Stimulated activated naive CD8-positive, alpha-beta T cell treated with anti-CD3 and anti-CD28 coated beads, Interleukin-15, Interleukin-2, amounts not matched to agents 100 ng/mL and 50 ng/mL, for 24 hours (primary cell): ENCODE results near the gene DNAJC3.
"Not testable (repeated sequence)": the region's sequence is repeated elsewhere in the genome, so short reads cannot be mapped to it uniquely, and the experiment has no call there.

Experiments used
- H3K27ac Mint-ChIP-seq: one replicate; pipeline ENCODE4 v1.8.0; 2021; ENCODE audit warnings: mild to moderate bottlenecking, mixed read lengths
- H3K27me3 Mint-ChIP-seq: one replicate; pipeline ENCODE4 v1.8.0; 2021; ENCODE audit warnings: mixed read lengths
- H3K36me3 Mint-ChIP-seq: one replicate; pipeline ENCODE4 v1.8.0; 2021; ENCODE audit warnings: low read depth, mixed read lengths
- H3K4me1 Mint-ChIP-seq: one replicate; pipeline ENCODE4 v1.8.0; 2021; ENCODE audit warnings: low read depth, mixed read lengths
- H3K4me3 Mint-ChIP-seq: one replicate; pipeline ENCODE4 v1.8.0; 2021; ENCODE audit warnings: mild to moderate bottlenecking, mixed read lengths
- H3K9me3 Mint-ChIP-seq: one replicate; pipeline ENCODE4 v1.8.0; 2021; ENCODE audit warnings: mixed read lengths

Gene DNAJC3

DNA sequence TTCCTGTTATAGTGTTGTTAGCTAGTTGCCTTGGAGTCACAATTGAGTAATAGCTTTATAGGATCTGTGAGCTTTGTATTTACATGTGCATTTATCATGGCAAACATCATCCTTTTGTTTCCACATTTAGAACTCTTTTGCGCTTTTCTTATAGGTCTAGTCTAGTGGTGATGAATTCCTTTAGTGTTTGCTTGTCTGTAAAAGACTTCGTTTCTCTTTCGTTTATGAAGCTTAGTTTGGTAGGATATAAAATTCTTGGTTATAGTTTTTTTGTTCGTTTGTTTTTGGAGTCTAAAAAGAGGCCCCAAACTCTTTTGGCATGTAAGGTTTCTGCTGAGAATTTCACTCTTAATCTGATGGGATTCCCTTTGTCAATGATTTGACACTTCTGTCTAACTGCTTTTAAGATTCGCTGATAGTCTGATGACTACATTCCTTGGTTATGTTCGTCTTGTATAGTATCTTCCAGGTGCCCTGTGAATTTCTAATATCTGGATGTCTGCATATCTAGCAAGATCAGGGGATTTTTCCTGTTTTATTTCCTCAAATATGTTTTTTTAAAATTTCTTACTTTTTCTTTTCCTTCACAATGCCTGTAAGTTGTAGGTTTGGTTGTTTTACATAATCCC, 20.2 kb downstream of the DNAJC3 start:
- Mint-ChIP-seq H3K27me3 (no peaks in the 10 kb centered on the region), H3K4me3 (no peak overlapping the region), H3K27ac (no peak overlapping the region), H3K4me1 (peaks cover 40% of the 10 kb centered on the region), H3K9me3 (peaks cover 6% of the 10 kb centered on the region), H3K36me3 (peaks cover 18% of the 10 kb centered on the region)

DNA sequence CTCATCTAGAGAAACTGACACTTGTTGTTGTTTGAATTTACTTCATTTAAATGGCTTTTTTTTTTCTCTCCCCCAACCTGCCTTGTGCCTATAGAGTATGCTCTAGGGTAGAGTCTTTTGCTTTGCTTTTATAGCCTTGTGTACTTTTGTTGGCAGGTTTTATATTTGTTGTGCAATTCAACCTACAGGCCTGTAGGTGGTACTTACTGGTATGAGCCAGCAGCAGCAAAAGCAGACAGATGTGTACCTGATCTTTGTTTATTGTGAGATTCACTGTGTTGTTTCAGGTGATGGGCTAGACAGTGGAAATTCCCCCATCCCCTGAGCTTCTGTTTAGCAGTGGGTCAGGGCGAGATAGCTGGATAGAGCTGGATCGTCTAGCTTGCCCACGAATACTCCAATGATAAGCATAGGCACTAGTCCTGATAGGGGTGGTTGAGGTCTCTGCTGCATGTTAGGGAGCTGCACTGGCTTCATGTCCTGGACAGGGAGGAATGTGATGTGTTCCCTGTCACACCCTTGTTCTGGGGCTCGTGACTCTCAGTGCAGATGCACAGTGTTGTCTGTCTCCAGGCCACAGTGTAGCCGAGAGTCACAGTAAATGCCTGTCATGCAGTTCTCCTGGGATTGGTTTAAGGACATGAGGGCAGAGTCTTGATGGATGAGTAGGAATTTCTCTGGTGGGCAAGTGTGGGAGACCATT, 21.3 kb downstream of the DNAJC3 start:
- no peaks in the 10 kb centered on the region for H3K27me3 Mint-ChIP-seq
- H3K4me3 Mint-ChIP-seq = no peak overlapping the region
- peaks cover 6% of the 10 kb centered on the region for H3K9me3 Mint-ChIP-seq
- H3K36me3 Mint-ChIP-seq = peaks cover 18% of the 10 kb centered on the region
- no peak overlapping the region for H3K27ac Mint-ChIP-seq
- H3K4me1 Mint-ChIP-seq = peaks cover 50% of the 10 kb centered on the region

DNA sequence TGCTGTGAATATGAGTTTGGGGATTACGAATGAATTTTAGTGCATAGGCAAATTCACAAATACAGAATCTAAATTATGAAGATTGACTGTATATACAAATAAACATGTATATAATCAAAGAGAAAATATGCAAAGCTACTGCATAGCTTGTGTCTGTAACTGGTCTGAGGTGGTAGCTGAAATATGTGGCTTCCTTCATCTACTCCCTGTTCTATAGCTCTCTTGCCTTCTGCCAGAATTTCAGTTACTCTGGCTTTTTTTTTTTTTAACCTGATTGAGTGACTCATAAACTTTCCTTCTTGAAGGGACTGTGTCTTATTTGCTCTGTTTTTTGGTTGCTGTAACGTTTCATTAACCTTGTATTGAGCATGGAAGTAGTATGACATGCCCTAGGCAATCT, 26.6 kb downstream of the DNAJC3 start:
- Mint-ChIP-seq H3K27ac (no peak overlapping the region), H3K36me3 (peaks cover 6% of the 10 kb centered on the region), H3K27me3 (no peaks in the 10 kb centered on the region), H3K4me1 (peaks cover 81% of the 10 kb centered on the region), H3K4me3 (no peak overlapping the region), H3K9me3 (no peaks in the 10 kb centered on the region)

DNA sequence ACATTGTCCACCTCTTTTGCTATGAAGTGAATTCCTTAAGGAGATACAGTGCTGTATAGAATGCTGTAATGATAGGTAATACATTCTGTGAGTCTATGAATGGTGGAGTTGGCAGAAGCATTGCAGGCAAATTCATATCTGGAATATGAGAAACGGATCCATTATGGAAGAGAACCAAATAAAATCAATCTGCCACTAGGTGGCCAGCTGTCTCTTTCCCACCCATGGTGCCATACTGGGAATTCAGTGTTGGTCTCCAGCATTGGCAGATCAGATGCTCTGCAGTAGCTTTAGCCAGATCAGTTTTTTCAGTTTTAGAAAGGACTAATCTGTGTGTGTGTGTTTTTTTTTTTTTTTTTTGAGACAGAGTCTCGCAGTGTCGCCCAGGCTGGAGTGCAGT, 27.6 kb downstream of the DNAJC3 start:
- H3K4me1 Mint-ChIP-seq = peaks cover 72% of the 10 kb centered on the region
- no peak overlapping the region for H3K4me3 Mint-ChIP-seq
- no peaks in the 10 kb centered on the region for H3K27me3 Mint-ChIP-seq
- no peak overlapping the region for H3K27ac Mint-ChIP-seq
- no peaks in the 10 kb centered on the region for H3K9me3 Mint-ChIP-seq
- H3K36me3 Mint-ChIP-seq = peaks cover 9% of the 10 kb centered on the region

DNA sequence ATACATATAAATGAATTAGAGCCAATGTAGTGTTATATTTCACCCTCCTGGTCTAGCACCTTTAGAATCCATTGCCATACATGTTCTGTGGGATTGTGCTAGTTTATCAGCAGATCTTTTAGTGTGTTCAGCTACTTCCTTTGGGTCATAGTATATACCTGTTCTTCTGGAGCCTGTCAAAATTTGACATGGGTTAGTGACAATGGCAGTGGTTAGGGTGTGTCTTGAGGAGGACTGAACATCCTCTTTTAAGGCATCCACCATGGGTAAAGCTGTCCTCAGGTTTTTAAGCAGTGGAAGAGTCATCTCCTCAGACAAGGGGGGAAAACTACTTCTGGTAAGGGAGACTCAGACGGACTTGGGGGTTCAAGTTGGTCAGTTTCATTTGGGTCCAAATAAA, 29.4 kb downstream of the DNAJC3 start:
- no peaks in the 10 kb centered on the region for H3K27me3 Mint-ChIP-seq
- no peak overlapping the region for H3K27ac Mint-ChIP-seq
- H3K4me1 Mint-ChIP-seq = peaks cover 60% of the 10 kb centered on the region
- H3K36me3 Mint-ChIP-seq = peaks cover 17% of the 10 kb centered on the region
- H3K4me3 Mint-ChIP-seq = no peak overlapping the region
- no peaks in the 10 kb centered on the region for H3K9me3 Mint-ChIP-seq

DNA sequence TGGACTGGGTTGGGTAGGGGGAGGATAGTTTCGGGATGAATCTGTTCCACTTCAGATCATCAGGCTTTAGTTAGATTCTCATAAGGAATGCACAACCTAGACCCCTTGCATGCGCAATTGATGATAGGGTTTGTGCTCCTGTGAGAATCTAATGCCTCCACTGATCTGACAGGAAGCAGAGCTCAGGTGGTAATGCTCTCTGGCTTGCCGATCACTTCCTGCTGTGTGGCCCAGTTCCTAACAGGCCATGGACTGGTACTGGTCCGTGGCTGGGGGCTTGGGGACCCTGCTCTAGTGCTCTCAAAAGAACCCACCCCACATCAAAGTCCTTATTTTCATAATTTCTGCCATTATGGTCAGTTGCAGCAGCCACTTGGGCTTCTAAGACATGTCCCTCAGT, 30.1 kb downstream of the DNAJC3 start:
- H3K36me3 Mint-ChIP-seq = peaks cover 24% of the 10 kb centered on the region
- H3K27ac Mint-ChIP-seq = no peak overlapping the region
- no peaks in the 10 kb centered on the region for H3K9me3 Mint-ChIP-seq
- peaks cover 53% of the 10 kb centered on the region for H3K4me1 Mint-ChIP-seq
- no peaks in the 10 kb centered on the region for H3K27me3 Mint-ChIP-seq
- no peak overlapping the region for H3K4me3 Mint-ChIP-seq

DNA sequence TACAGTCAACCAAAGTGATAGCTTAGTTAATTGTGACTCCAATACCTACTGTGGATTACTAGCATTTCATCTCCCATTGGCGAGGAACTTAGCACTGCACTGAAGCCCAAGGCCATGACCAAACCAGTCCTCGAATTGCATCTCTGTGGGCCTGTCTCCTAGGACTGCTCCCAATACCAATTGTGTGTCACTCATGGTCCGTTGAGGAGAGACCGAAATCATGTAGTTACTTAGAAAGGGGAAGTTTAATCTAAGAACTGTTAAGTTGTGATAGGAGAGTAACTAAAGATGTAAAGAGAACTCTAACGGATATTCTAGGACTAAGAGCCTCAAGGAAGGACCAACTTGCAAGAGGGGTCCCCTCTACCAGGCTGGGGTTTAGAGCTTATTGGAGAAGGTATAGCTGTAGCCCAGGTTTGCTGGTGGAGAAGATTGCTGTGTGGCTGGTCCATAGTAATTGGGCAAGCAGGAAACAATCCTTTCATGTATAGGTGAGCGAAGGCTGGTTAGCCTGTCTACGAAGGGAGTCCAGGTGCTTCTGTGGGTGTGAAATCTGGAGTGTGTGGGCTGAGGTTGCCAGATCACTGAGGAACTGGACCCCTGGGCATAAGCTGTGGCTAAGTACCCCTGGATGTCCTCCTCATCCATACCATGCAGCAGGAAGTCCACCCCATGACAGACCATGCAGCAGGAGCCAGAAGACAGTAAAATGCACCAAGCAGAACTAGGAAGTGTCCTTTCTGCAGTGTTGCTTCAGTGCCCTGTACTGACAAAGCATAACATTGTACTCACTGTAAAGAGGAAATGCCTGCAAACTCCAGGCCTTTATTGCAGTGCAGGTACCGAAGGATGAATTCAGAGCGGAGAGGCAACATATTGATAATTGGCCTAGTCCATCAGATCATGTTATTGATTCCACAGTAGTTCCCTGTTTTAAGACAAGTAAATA, 30.8 kb downstream of the DNAJC3 start:
- Mint-ChIP-seq H3K9me3 (no peaks in the 10 kb centered on the region), H3K4me3 (no peak overlapping the region), H3K27ac (no peak overlapping the region), H3K4me1 (peaks cover 46% of the 10 kb centered on the region), H3K36me3 (peaks cover 30% of the 10 kb centered on the region), H3K27me3 (no peaks in the 10 kb centered on the region)

DNA sequence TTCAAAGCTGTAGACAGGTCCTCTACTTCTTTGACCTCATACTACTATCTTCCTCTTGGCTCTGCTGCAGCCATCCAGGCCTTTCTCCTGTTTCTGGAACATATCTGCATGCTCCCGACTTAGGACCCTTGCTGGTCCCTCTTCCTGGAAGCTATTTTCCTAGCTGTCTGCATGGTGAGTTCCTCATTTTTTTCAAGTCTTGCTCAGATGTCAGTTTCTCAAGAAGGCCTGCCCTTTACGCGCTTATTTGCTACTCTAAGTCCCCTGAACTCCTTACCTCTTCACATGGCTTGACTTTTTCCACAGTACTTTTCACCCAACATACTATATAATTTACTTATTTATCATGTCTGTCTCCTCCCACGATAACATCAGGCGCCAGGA, 31.4 kb downstream of the DNAJC3 start:
- H3K9me3 Mint-ChIP-seq = no peaks in the 10 kb centered on the region
- H3K27me3 Mint-ChIP-seq = no peaks in the 10 kb centered on the region
- peaks cover 39% of the 10 kb centered on the region for H3K4me1 Mint-ChIP-seq
- H3K27ac Mint-ChIP-seq = no peak overlapping the region
- no peak overlapping the region for H3K4me3 Mint-ChIP-seq
- peaks cover 37% of the 10 kb centered on the region for H3K36me3 Mint-ChIP-seq

DNA sequence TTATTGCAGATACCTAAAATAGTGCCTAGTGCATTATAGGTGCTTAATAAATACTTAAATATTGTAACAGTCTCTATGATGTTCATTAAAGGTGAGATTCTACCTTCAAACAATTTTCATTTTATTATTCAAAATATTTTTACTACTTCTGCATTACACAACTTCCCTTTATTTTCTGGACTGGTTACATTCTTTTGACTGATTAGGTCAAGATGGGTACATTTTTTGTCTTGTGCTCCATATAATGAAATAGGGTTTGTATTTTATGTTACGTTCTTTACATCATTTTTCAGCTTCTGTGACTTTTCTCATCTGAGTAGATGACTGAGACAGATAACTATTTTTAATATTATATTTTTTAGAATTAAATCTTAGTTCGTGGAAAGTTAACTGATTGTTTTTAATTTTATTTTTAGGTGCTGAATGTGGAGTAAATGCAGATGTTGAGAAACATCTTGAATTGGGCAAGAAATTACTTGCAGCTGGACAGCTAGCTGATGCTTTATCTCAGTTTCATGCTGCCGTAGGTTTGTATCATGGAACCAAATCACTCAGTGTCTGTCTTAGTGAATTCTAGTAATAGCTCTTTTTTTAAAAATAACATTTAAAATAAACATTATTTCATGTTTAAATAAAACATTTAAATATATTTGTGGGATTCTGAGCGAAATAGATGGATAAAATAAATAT, 32.0 kb downstream of the DNAJC3 start:
- Mint-ChIP-seq H3K36me3 (peaks cover 41% of the 10 kb centered on the region), H3K4me1 (peaks cover 34% of the 10 kb centered on the region), H3K27ac (no peak overlapping the region), H3K27me3 (no peaks in the 10 kb centered on the region), H3K9me3 (no peaks in the 10 kb centered on the region), H3K4me3 (no peak overlapping the region)

DNA sequence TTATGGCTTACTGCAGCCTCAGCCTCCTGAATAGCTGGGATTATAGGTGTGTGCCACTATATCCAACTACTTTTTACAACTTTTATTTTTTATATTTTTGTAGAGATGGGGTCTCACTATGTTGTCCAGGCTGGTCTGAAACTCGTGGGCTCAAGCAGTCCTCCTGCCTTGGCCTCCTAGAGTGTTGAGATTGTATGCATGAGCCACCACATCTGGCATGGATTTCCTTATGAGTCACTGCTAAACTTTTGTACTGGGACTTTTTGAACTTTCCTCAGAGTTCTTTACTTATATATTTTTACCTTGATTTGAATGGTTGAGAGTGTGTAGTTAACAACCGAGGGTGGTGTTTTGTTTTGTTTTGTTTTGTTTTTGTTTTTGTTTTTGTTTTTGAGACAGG, 33.4 kb downstream of the DNAJC3 start:
- H3K36me3 Mint-ChIP-seq = peaks cover 50% of the 10 kb centered on the region
- H3K27me3 Mint-ChIP-seq = no peaks in the 10 kb centered on the region
- H3K4me1 Mint-ChIP-seq = peaks cover 25% of the 10 kb centered on the region
- H3K27ac Mint-ChIP-seq = no peak overlapping the region
- no peaks in the 10 kb centered on the region for H3K9me3 Mint-ChIP-seq
- H3K4me3 Mint-ChIP-seq = no peak overlapping the region

DNA sequence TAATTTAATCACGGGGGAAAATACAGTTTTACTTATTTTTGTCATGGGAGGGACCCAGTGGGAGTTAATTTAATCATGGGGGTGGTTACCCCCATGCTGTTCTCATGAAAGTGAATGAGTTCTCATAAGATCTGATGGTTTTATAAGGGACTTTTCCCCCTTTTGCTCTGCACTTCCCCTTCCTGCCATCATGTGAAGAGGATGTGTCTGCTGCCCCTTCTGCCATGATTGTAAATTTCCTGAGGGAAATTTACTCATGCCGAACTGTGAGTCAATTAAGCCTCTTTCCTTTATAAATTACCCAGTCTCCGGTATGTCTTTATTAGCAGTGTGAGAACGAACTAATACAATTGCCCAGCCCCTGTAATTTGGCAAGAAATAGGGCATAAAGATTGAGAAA, 35.9 kb downstream of the DNAJC3 start:
- peaks cover 64% of the 10 kb centered on the region for H3K36me3 Mint-ChIP-seq
- H3K27me3 Mint-ChIP-seq, H3K9me3 Mint-ChIP-seq: not testable (repeated sequence)

DNA sequence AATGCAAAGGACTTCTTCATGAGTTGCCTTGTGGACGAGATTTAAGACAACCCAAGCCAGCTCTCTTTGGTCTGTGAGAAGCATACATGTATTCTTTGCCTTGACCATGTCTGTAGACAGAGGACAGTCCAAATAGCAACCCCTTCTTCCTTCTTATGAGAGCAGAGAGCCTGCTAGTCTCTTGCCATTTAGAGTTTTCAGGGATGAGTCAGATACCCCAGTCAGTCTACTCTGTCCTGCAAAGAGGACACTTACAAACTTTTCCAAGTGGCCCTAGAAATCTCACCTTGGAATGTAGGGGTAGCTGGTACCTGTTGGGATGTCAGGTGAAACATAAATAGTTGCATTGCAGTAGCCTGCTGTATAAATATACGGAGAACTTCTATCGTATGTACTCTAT, 36.7 kb downstream of the DNAJC3 start:
- no peaks in the 10 kb centered on the region for H3K27me3 Mint-ChIP-seq
- H3K27ac Mint-ChIP-seq = no peak overlapping the region
- H3K36me3 Mint-ChIP-seq = peaks cover 70% of the 10 kb centered on the region
- peaks cover 6% of the 10 kb centered on the region for H3K9me3 Mint-ChIP-seq
- H3K4me1 Mint-ChIP-seq = no peaks in the 10 kb centered on the region
- H3K4me3 Mint-ChIP-seq = no peak overlapping the region

More for the DNA sequence above, 35.9 kb downstream of the DNAJC3 start:
- H3K4me1 Mint-ChIP-seq, H3K27ac Mint-ChIP-seq, H3K4me3 Mint-ChIP-seq: not testable (repeated sequence)

DNA sequence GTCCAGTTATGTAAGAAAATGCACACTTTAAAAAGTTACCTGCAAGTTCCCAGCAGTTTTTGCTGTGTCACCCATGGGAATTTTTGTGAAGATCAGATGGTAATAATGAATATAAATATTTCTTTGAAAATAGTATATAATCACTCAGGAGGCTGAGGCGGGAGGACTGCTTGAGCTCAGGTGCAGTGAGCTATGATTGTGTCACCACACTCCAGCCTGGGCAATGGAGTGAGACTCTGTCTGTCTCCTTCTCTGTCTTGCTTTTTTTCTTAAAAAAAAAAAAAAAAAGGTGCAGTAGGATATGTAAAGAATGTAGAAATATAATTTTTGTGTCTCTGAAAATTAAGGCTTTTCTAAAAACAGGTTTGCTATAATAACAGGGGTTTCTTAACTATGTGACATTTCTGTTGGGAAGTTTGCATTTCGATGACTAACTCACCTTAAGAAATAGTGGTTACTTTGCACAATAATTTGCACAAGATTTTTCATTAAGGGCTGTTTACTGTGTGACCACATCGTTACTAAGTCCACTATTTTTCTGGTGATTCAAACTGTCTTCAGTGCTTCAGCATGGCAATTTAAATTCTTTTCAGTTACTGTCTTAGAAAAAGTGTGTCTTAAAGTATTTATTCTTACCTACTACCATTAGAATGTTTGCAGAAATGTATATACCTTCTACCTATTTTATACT, 37.3 kb downstream of the DNAJC3 start:
- no peaks in the 10 kb centered on the region for H3K27me3 Mint-ChIP-seq
- no peak overlapping the region for H3K4me3 Mint-ChIP-seq
- H3K27ac Mint-ChIP-seq = no peak overlapping the region
- H3K36me3 Mint-ChIP-seq = peaks cover 71% of the 10 kb centered on the region
- no peaks in the 10 kb centered on the region for H3K4me1 Mint-ChIP-seq
- peaks cover 10% of the 10 kb centered on the region for H3K9me3 Mint-ChIP-seq

DNA sequence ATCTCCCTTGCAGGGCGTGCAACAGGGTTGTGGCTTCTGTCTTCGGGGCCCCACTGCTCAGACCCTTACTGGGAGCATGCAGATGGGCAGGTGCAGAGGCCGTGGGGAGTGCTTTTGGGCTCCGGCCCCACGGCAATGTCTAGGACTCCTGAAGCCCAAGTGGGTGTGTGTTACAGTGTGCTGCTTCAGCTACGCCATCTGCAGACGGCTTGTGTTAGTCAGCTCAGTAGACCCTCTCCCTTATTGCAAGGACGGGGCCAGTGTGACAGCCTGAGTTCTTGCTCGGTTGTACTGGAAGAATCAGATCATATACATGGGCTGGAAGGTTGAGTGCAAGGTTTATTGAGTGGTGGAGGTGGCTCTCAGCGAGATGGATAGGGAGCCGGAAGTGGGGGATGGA, 39.3 kb downstream of the DNAJC3 start:
- H3K27me3 Mint-ChIP-seq = no peaks in the 10 kb centered on the region
- no peak overlapping the region for H3K27ac Mint-ChIP-seq
- H3K4me3 Mint-ChIP-seq = no peak overlapping the region
- no peaks in the 10 kb centered on the region for H3K4me1 Mint-ChIP-seq
- H3K9me3 Mint-ChIP-seq = peaks cover 10% of the 10 kb centered on the region
- H3K36me3 Mint-ChIP-seq = peaks cover 68% of the 10 kb centered on the region
